Femur (tissue), 1 donor: ENCODE data around the gene DNER.
"Not testable (repeated sequence)": the region's sequence is repeated elsewhere in the genome, so short reads cannot be mapped to it uniquely, and the experiment has no call there.

Experiments
- DNase-seq: peaks from one replicate; pipeline ENCODE4 v3.0.0-alpha.2; 2017

The DNER gene

GRCh38 chr2:229376866-229377265, 337.5 kb downstream of the DNER start:
- DNase-seq = no peak

- no peak for DNase-seq
Measured at GRCh38 chr2:229375251-229375650, 339.1 kb downstream of the DNER start.

GRCh38 chr2:229373311-229373710, 341.0 kb downstream of the DNER start:
- DNase-seq = not testable (repeated sequence)

GRCh38 chr2:229372207-229372606, 342.1 kb downstream of the DNER start:
- no peak for DNase-seq

GRCh38 chr2:229371086-229371485, 343.3 kb downstream of the DNER start:
- no peak for DNase-seq

- DNase-seq = peak; percentile 46
Measured at GRCh38 chr2:229370509-229370908, 343.8 kb downstream of the DNER start.

GRCh38 chr2:229363185-229363814, 351.1 kb downstream of the DNER start:
- DNase-seq = no peak

- no peak for DNase-seq
Measured at GRCh38 chr2:229350883-229351282, 363.5 kb downstream of the DNER start.

GRCh38 chr2:229350117-229350805, 364.1 kb downstream of the DNER start:
- no peak for DNase-seq

- DNase-seq = no peak
Measured at GRCh38 chr2:229348128-229348527, 366.2 kb downstream of the DNER start.

- DNase-seq = no peak
Measured at GRCh38 chr2:229346816-229347540, 367.4 kb downstream of the DNER start.

GRCh38 chr2:229344955-229345354, 369.4 kb downstream of the DNER start:
- DNase-seq = no peak

- no peak for DNase-seq
Measured at GRCh38 chr2:229344151-229344551, 370.2 kb downstream of the DNER start.

GRCh38 chr2:229343661-229344060, 370.7 kb downstream of the DNER start:
- no peak for DNase-seq

- no peak for DNase-seq
Measured at GRCh38 chr2:229342376-229342775, 372.0 kb downstream of the DNER start.

GRCh38 chr2:229340086-229340760, 374.1 kb downstream of the DNER start:
- DNase-seq = no peak

- no peak for DNase-seq
Measured at GRCh38 chr2:229339618-229340017, 374.7 kb downstream of the DNER start.

- not testable (repeated sequence) for DNase-seq
Measured at GRCh38 chr2:229339171-229339570, 375.2 kb downstream of the DNER start.

- peak; percentile 29 for DNase-seq
Measured at GRCh38 chr2:229335877-229336346, 378.4 kb downstream of the DNER start.

GRCh38 chr2:229335330-229335729, 379.0 kb downstream of the DNER start:
- no peak for DNase-seq

- no peak for DNase-seq
Measured at GRCh38 chr2:229330952-229331351, 383.4 kb downstream of the DNER start.

- no peak for DNase-seq
Measured at GRCh38 chr2:229319558-229319957, 394.8 kb downstream of the DNER start.

- no peak for DNase-seq
Measured at GRCh38 chr2:229314117-229314516, 400.2 kb downstream of the DNER start.
